ENCODE measurements around the gene PLCB4.

The PLCB4 gene

GRCh38 chr20:9200620-9201019 is 131.7 kb downstream of the PLCB4 start:
- DNase-seq (ENCODE audit: extremely low read depth, low read depth) = no peak

GRCh38 chr20:9202420-9203080 is 133.7 kb downstream of the PLCB4 start:
- no peak for DNase-seq (ENCODE audit: extremely low read depth, low read depth)
- TF ChIP-seq CTCF (IDR thresholded peaks at IDR 0.05; ENCODE audit: low read depth, low read length) = no peak

More at GRCh38 chr20:9200620-9201019, 131.7 kb downstream of the PLCB4 start:
- TF ChIP-seq CTCF (IDR thresholded peaks at IDR 0.05; ENCODE audit: low read depth, low read length) = no peak

GRCh38 chr20:9203081-9203447 is 134.2 kb downstream of the PLCB4 start:
- no peak for TF ChIP-seq CTCF (IDR thresholded peaks at IDR 0.05; ENCODE audit: low read depth, low read length)
- no peak for DNase-seq (ENCODE audit: extremely low read depth, low read depth)

- no peak for TF ChIP-seq CTCF (IDR thresholded peaks at IDR 0.05; ENCODE audit: low read depth, low read length)
Measured at GRCh38 chr20:9204979-9205378, 136.1 kb downstream of the PLCB4 start.

GRCh38 chr20:9206486-9206885 is 137.6 kb downstream of the PLCB4 start:
- DNase-seq (ENCODE audit: extremely low read depth, low read depth) = no peak
- TF ChIP-seq CTCF (IDR thresholded peaks at IDR 0.05; ENCODE audit: low read depth, low read length) = no peak

More at GRCh38 chr20:9204979-9205378, 136.1 kb downstream of the PLCB4 start:
- DNase-seq (ENCODE audit: extremely low read depth, low read depth) = no peak

- TF ChIP-seq CTCF (IDR thresholded peaks at IDR 0.05; ENCODE audit: low read depth, low read length) = no peak
- no peak for DNase-seq (ENCODE audit: extremely low read depth, low read depth)
Measured at GRCh38 chr20:9207253-9207652, 138.4 kb downstream of the PLCB4 start.

GRCh38 chr20:9210356-9210755 is 141.5 kb downstream of the PLCB4 start:
- DNase-seq (ENCODE audit: extremely low read depth, low read depth) = no peak
- TF ChIP-seq CTCF (IDR thresholded peaks at IDR 0.05; ENCODE audit: low read depth, low read length) = no peak
